ENCODE results near the gene GRIN2A.

DNA sequence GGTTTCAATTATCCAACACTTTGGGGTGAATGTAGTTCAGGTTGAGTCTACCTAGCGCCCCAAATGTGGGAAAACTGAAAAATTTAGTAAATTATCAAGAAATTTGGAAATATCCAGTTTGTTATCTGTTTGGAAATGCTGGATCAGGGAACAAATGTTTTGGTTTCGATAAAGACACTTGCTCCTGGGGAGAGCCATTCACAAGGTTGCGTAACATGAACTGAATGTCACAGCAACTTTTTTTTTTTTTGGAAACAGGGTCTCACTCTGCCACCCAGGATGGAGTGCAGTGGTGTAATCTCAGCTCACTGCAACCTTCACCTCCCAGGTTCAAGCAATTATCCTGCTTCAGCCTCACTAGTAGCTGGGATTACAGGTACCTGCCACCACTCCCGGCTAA is 286.4 kb downstream of the GRIN2A start:
- TF ChIP-seq, protein P1, sequence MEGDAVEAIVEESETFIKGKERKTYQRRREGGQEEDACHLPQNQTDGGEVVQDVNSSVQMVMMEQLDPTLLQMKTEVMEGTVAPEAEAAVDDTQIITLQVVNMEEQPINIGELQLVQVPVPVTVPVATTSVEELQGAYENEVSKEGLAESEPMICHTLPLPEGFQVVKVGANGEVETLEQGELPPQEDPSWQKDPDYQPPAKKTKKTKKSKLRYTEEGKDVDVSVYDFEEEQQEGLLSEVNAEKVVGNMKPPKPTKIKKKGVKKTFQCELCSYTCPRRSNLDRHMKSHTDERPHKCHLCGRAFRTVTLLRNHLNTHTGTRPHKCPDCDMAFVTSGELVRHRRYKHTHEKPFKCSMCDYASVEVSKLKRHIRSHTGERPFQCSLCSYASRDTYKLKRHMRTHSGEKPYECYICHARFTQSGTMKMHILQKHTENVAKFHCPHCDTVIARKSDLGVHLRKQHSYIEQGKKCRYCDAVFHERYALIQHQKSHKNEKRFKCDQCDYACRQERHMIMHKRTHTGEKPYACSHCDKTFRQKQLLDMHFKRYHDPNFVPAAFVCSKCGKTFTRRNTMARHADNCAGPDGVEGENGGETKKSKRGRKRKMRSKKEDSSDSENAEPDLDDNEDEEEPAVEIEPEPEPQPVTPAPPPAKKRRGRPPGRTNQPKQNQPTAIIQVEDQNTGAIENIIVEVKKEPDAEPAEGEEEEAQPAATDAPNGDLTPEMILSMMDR (conservative IDR thresholded peaks at IDR 0.05; ENCODE audit: low read length), result no peak
- no peak for TF ChIP-seq EZH2phosphoT487 (IDR thresholded peaks at IDR 0.05; ENCODE audit: borderline replicate concordance, low read depth, low read length)

Data from OCI-LY7 (cell line).